ENCODE results near the gene ACOX3. TPM values are rescaled to one million over a fixed set of nuclear protein-coding genes. Genes with fewer than 3 reads are reported as not detected.
A peak's percentile ranks its signal among the peaks of the same experiment; 100 is the strongest.

ACOX3 gene
- total RNA-seq, 4 donors from 2014 or later: 32.0 to 77.2 (median 43.8) TPM

DNA sequence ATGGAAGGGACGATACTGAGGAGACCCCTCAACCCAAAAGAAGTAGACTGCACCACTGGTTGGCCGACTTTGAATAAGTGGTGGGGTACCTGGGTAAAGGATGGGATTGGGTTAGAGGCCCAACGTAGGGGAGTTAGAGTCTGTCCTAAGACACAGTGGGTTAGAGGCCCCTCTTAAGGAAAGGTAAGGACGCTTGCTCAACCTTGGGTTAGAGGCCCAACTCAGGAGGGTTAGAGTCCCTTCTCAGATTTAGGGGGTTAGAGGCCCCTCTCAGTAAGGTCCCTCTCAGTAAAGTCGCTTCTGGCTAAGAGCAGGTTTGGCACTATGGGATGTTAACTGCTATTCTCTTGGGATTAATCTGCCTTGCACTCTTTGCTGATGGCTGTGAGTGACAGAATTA, 81.3 kb downstream of the ACOX3 start:
- DNase-seq (ENCODE audit: extremely low spot score): no peak
- H3K27ac ChIP-seq (replicated peaks in 1 of 4): no peak overlapping the region
- no peaks in the 10 kb centered on the region for H3K9me3 ChIP-seq
- intact Hi-C loops (cut with DNase I): no loop called here
- TF ChIP-seq EP300 (IDR thresholded peaks at IDR 0.05): no peak
- TF ChIP-seq POLR2AphosphoS5 (IDR thresholded peaks at IDR 0.05): no peak
- no peak for TF ChIP-seq POLR2A (IDR thresholded peaks at IDR 0.05; ENCODE audit: low read depth)
- TF ChIP-seq, protein P1, sequence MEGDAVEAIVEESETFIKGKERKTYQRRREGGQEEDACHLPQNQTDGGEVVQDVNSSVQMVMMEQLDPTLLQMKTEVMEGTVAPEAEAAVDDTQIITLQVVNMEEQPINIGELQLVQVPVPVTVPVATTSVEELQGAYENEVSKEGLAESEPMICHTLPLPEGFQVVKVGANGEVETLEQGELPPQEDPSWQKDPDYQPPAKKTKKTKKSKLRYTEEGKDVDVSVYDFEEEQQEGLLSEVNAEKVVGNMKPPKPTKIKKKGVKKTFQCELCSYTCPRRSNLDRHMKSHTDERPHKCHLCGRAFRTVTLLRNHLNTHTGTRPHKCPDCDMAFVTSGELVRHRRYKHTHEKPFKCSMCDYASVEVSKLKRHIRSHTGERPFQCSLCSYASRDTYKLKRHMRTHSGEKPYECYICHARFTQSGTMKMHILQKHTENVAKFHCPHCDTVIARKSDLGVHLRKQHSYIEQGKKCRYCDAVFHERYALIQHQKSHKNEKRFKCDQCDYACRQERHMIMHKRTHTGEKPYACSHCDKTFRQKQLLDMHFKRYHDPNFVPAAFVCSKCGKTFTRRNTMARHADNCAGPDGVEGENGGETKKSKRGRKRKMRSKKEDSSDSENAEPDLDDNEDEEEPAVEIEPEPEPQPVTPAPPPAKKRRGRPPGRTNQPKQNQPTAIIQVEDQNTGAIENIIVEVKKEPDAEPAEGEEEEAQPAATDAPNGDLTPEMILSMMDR (IDR thresholded peaks at IDR 0.05): no peak
- H3K4me1 ChIP-seq: peaks cover 0 to 58% (median 45%) of the 10 kb centered on the region in 4 donors
- H3K36me3 ChIP-seq: peaks cover 0 to under 1% (median 0%) of the 10 kb centered on the region in 4 donors
- WGBS: 82% methylated on average over 5 of the region's 5 CpGs
- H3K27me3 ChIP-seq: no peaks in the 10 kb centered on the region
- H3K4me3 ChIP-seq: no peak overlapping the region

DNA sequence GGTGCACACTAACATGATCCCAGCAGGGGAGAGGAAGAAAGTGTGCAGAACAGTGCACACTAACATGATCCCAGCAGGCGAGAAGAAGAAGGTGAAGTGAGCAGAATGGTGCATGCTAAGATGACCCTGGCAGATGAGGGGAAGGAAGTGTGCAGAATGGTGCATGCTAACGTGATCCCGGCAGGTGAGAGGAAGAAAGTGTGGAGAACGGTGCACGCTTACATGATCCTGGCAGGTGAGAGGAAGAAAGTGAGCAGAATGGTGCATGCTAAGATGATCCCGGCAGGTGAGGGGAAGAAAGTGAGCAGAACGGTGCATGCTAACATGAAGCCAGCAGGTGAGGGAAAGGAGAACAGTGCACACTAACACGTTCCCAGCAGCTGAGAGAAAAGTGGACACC, 83.7 kb downstream of the ACOX3 start:
- Histone ChIP-seq H3K27me3 (no peaks in the 10 kb centered on the region), H3K4me3 (no peak overlapping the region), H3K27ac (replicated peaks in 1 of 4) (no peak overlapping the region), H3K4me1 (peaks cover 11 to 57% (median 47%) of the 10 kb centered on the region in 4 donors), H3K9me3 (no peaks in the 10 kb centered on the region), H3K36me3 (no peaks in the 10 kb centered on the region)
- TF ChIP-seq POLR2A (IDR thresholded peaks at IDR 0.05; ENCODE audit: low read depth) (no peak), POLR2AphosphoS5 (IDR thresholded peaks at IDR 0.05) (no peak), EP300 (IDR thresholded peaks at IDR 0.05) (no peak)
- TF ChIP-seq, protein P1 (IDR thresholded peaks at IDR 0.05): no peak
- WGBS: 80% methylated on average over 8 of the region's 8 CpGs
- intact Hi-C loops (cut with DNase I): no loop called here
- DNase-seq (ENCODE audit: extremely low spot score): no peak

DNA sequence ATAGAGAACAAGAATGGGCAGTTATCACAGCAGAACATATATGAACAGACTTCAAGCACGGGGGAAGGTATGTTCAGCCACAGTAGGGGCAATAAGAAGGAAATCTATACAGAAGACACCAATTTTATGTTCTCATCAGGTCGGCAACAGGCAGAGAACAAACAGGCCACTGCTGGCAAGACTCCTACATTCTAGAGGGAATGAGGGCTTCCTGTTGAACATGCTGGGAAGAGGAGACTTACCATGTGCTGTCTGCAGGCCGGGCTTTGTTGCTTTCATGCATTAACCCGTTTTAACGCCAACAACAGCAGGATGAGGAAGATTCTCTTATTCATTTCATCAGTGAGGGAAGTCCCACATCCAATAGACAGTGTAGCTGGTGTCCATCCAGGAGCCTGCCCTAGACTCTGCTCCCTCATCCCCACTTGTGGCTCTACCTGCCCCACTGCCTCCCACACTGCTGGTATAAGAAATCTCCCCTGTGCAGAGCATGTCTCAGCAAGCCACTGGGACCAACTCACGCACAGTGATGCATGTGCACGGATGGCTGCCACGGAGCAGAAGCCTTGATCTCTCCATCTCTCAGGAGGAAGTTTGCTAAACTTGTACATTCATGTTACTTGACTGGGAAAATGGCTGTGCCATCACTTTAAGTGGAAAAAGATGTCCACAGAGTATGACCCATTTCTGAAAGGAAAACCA, 84.5 kb downstream of the ACOX3 start:
- DNase-seq (ENCODE audit: extremely low spot score): no peak
- 44% methylated on average over 8 of the region's 8 CpGs for WGBS
- intact Hi-C loops (cut with DNase I): no loop called here
- Histone ChIP-seq H3K4me1 (peaks cover 17 to 62% (median 52%) of the 10 kb centered on the region in 4 donors), H3K9me3 (no peaks in the 10 kb centered on the region), H3K4me3 (no peak overlapping the region), H3K36me3 (no peaks in the 10 kb centered on the region), H3K27ac (replicated peaks in 1 of 4) (peak overlapping the region in 3 of 4 donors; percentile 11 to 33 (median 21)), H3K27me3 (no peaks in the 10 kb centered on the region)
- peak in 1 of 2 donors; percentile 21 for TF ChIP-seq POLR2AphosphoS5 (IDR thresholded peaks at IDR 0.05)
- TF ChIP-seq POLR2A (IDR thresholded peaks at IDR 0.05; ENCODE audit: low read depth): no peak

DNA sequence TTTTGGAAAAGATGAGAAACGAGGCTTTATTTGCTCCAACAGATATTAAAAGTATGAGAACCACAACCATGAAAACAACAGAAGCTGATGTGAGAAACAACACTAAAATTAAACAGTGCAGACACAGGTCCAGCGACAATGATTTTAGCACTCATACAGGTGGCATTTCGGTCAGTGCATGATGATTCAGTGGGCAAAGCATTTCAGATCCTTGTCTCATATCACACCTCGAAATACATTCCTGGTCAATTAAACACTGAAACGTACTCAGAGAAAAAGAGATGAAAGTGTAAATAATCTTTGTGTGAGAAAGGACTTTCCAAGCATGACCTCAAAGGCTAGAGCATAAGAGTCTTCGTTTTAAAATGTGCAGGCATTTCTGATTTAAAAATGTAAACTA, 85.2 kb downstream of the ACOX3 start:
- intact Hi-C loops (cut with DNase I): no loop called here
- H3K4me3 ChIP-seq: no peak overlapping the region
- no peaks in the 10 kb centered on the region for H3K36me3 ChIP-seq
- no peak for DNase-seq (ENCODE audit: extremely low spot score)
- peak overlapping the region in 3 of 4 donors; percentile 11 to 33 (median 21) for H3K27ac ChIP-seq (replicated peaks in 1 of 4)
- no peaks in the 10 kb centered on the region for H3K27me3 ChIP-seq
- H3K4me1 ChIP-seq: peaks cover 17 to 62% (median 53%) of the 10 kb centered on the region in 4 donors
- TF ChIP-seq POLR2AphosphoS5 (IDR thresholded peaks at IDR 0.05) (no peak), EP300 (IDR thresholded peaks at IDR 0.05) (no peak), POLR2A (IDR thresholded peaks at IDR 0.05; ENCODE audit: low read depth) (no peak)
- TF ChIP-seq, protein P1 (IDR thresholded peaks at IDR 0.05): no peak
- 48% methylated on average over 6 of the region's 6 CpGs for WGBS
- H3K9me3 ChIP-seq: no peaks in the 10 kb centered on the region

DNA sequence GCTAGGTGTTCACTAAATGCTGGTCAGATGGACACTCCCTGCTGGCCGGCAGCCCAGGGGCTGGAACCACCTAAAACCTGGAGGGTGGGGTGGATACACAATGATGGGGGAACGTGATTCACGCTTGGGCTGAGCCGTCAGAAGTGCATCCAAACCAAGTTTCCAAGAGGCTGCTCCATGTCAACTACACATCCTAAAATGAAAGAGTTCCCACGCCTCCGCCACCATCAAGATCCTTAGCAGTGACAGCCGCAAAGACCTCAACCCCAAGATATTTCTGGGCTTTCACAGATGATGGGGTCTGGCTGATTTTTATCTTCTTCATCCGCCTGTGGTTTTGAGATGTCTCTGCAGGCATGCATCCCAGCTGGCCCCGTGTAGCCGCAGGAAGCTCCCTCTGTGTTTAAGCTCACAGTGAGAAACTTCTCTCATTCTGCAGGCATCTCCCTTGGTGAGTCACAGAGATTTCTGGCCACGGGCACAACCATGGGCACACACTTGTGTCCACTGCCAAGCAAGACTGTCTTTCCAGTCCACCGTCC, 86.5 kb downstream of the ACOX3 start:
- TF ChIP-seq POLR2A (IDR thresholded peaks at IDR 0.05; ENCODE audit: low read depth) (no peak), EP300 (IDR thresholded peaks at IDR 0.05) (no peak), POLR2AphosphoS5 (IDR thresholded peaks at IDR 0.05) (no peak)
- Histone ChIP-seq H3K4me1 (peaks cover 17 to 62% (median 53%) of the 10 kb centered on the region in 4 donors), H3K27ac (replicated peaks in 1 of 4) (no peak overlapping the region), H3K27me3 (no peaks in the 10 kb centered on the region), H3K4me3 (no peak overlapping the region), H3K36me3 (no peaks in the 10 kb centered on the region), H3K9me3 (no peaks in the 10 kb centered on the region)
- no peak for DNase-seq (ENCODE audit: extremely low spot score)
- WGBS: 69% methylated on average over 12 of the region's 12 CpGs
- intact Hi-C loops (cut with DNase I): no loop called here

Measured in esophagus muscularis mucosa (tissue), 4 donors.